Heart left ventricle (tissue), 16 donors: ENCODE results near the gene GPR33. TPM values are rescaled to one million over a fixed set of nuclear protein-coding genes. Genes with fewer than 3 reads are reported as not detected.
A peak's percentile ranks its signal among the peaks of the same experiment; 100 is the strongest.

Experiments
- ATAC-seq, 4 donors: fragments of 200-7000 bp; cut with Tn5 transposase; one replicate each; pipeline ENCODE4 v1.9.1; 2020 to 2022; ENCODE audit warnings: moderate library complexity in 4 of 4, mild to moderate bottlenecking in 3 of 4, moderate number of reproducible peaks in 1 of 4
- DNase-seq, 5 donors: peaks; one replicate each; pipeline ENCODE4 v3.0.0-alpha.2; 2020
- H3K27ac ChIP-seq, 12 donors: fragments of 200-600 bp; sonication (generic) in 4 of 12; one replicate each; pipeline versions ENCODE4 v1.5.0 to v1.8.0; 2016 to 2022; ENCODE audit warnings: mild to moderate bottlenecking in 2 of 12
- H3K27me3 ChIP-seq, 9 donors: fragments of 200-600 bp; sonication (generic) in 2 of 9; one replicate each; pipeline versions ENCODE4 v1.5.1 to v1.8.0; 2016 to 2022; ENCODE audit warnings: mild to moderate bottlenecking in 3 of 9
- H3K36me3 ChIP-seq, 9 donors: fragments of 200-600 bp; sonication (generic) in 2 of 9; one replicate each; pipeline versions ENCODE4 v1.5.0 to v1.8.0; 2018 to 2022; ENCODE audit warnings: mild to moderate bottlenecking in 2 of 9
- H3K4me1 ChIP-seq, 12 donors: fragments of 200-600 bp; sonication (generic) in 4 of 12; one replicate each; pipeline versions ENCODE4 v1.5.0 to v1.8.0; 2016 to 2022; ENCODE audit warnings: mild to moderate bottlenecking in 3 of 12
- H3K4me3 ChIP-seq, 12 donors: fragments of 200-600 bp; sonication (generic) in 4 of 12; one replicate each; pipeline versions ENCODE4 v1.5.0 to v1.8.0; 2017 to 2022; ENCODE audit warnings: mild to moderate bottlenecking in 9 of 12, moderate library complexity in 4 of 12
- H3K9me3 ChIP-seq, 12 donors: fragments of 200-600 bp; sonication (generic) in 4 of 12; one replicate each; pipeline versions ENCODE4 v1.5.0 to v1.8.0; 2016 to 2022; ENCODE audit warnings: mild to moderate bottlenecking in 1 of 12
- CTCF ChIP-seq, 12 donors: fragments of 200-600 bp; sonication (generic) in 4 of 12; IDR thresholded peaks; one replicate each; pipeline versions ENCODE4 v1.5.0 to v1.8.0; 2018 to 2022; ENCODE audit warnings: antibody characterized with exemption in 12 of 12, mild to moderate bottlenecking in 5 of 12
- POLR2A ChIP-seq, 2 donors: fragments of 450-650 bp; IDR thresholded peaks; one replicate each; pipeline ENCODE4 v1.6.1; 2017; ENCODE audit warnings: antibody characterized with exemption in 2 of 2, mild to moderate bottlenecking in 2 of 2, moderate library complexity in 2 of 2
- WGBS, 4 donors: extraction: QIAGEN DNeasy Blood & Tissue Kit in 2 of 4; methylation state at CpG; one replicate each; pipeline versions ENCODE4 v1.1.5 to v1.1.7; 2013 to 2018; 5-methylcytosine and 5-hydroxymethylcytosine counted together
- intact Hi-C, 10 donors: fragments of 100-400 bp; cut with DNase I; formaldehyde crosslinking; loops; one replicate each; pipeline versions ENCODE4 v1.11.1 to v1.14.2; 2022
- long read RNA-seq, 3 donors: library from polyadenylated mRNA; unstranded; transcript quantifications; one replicate each; pipeline ENCODE4 v2.0.0, GENCODE V29; 2020 to 2021
- polyA plus RNA-seq, 2 donors: library from polyadenylated mRNA; stranded (reverse); fragments of 200-250 nt; gene quantifications; one replicate each; pipeline ENCODE4 v1.2.3, GENCODE V29; 2013
- total RNA-seq, 9 donors: library from RNA; depleted of rRNA in 2 of 9; stranded (reverse); fragments of >200 nt in 2 of 9; fragmentation: NEBNext Ultra II Directional in 3 of 9; extraction: Animal tissue kit (Norgen Biotek cat#: 25700) in 3 of 9; gene quantifications; one replicate each; pipeline versions ENCODE4 v1.1.0 to v1.2.4, GENCODE V29; 2016 to 2023
- donor health status: ischemic (EF 13 %, LVEDD 7.1; RV severe dilation, severe dysfunction).
- donor health status: healthy with polysubstance abuse.
- donor health status: DM: no; HTN: yes; CAD: no.
- donor health status: DM: no; HTN: no; CAD: no.
- donor health status: ischemic (EF 25% LVEDD 6.9; RV normal size, moderate dysfunction).
- donor health status: ischemic (EF 25% LVEDD 5.7; RV mildly dilated, moderate dysfunction).
- donor health status: healthy.
- donor health status: DM: yes; HTN: yes; CAD: no.
- donor health status: ischemic (EF 35%, LVEDD 5.7; RV mildly dilated, moderate dysfunction).
- donor health status: nonischemic (EF 11% LVEDD 7.7; RV severe dilation, severe dysfunction).
- donor health status: DM: yes; HTN: yes; CAD: no.
- donor health status: PGD.
- donor health status: ischemic (EF 29% LVEDD 5.4; RV normal size, mild dysfunction).
- donor health status: nonischemic (EF 23%, LVEDD 6.1; RV moderate dilation, normal function).

The GPR33 gene, protein sequence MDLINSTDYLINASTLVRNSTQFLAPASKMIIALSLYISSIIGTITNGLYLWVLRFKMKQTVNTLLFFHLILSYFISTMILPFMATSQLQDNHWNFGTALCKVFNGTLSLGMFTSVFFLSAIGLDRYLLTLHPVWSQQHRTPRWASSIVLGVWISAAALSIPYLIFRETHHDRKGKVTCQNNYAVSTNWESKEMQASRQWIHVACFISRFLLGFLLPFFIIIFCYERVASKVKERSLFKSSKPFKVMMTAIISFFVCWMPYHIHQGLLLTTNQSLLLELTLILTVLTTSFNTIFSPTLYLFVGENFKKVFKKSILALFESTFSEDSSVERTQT
- total RNA-seq, result not detected
- polyA plus RNA-seq, result not detected
- long read RNA-seq, donor 1, result 0 reads
- long read RNA-seq, donor 2, result 0 reads
- long read RNA-seq, donor 3, result 0 reads

DNA sequence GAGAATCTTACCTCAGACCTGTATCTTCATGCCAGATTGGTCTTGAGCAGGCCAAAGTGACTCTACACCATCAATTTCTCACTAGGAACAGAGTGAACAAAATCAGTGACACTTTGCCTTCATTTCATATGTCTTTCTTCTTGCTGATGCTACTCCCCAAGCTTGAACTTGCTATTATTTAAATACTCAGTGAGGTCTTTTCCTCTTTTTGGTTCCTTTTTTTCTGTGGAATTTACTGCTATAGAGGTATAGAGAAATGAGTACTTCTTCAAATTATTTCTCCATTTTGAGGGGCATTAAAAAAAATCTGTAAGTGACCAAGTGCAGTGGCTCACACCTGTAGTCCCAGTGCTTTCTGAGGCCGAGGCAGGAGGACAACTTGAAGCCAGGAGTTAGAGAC is at the start of gene GPR33:
GPR33 (minus strand) TSS at position 154 of the 400 bp plus-strand sequence. CDS start 4,074 bp downstream, outside the sequence.
- 82 to 98% (median 91%) methylated on average over 1 of the region's 1 CpG for WGBS, 4 donors
- H3K4me3 ChIP-seq, result no peak within 1 kb of the TSS
- peaks cover 0 to 17% (median 0%) of the 10 kb centered on the region in 12 donors for H3K4me1 ChIP-seq
- intact Hi-C loops, result no loop called here
- H3K36me3 ChIP-seq, result no peaks in the 10 kb centered on the region
- no peaks in the 10 kb centered on the region for H3K27me3 ChIP-seq
- H3K9me3 ChIP-seq, result no peaks in the 10 kb centered on the region
- ATAC-seq, result no peak
- peak within 1 kb of the TSS in 1 of 12 donors; percentile 59 for H3K27ac ChIP-seq
- TF ChIP-seq CTCF (IDR thresholded peaks at IDR 0.05) (no peak), POLR2A (IDR thresholded peaks at IDR 0.05) (no peak)
- DNase-seq, result no peak

DNA sequence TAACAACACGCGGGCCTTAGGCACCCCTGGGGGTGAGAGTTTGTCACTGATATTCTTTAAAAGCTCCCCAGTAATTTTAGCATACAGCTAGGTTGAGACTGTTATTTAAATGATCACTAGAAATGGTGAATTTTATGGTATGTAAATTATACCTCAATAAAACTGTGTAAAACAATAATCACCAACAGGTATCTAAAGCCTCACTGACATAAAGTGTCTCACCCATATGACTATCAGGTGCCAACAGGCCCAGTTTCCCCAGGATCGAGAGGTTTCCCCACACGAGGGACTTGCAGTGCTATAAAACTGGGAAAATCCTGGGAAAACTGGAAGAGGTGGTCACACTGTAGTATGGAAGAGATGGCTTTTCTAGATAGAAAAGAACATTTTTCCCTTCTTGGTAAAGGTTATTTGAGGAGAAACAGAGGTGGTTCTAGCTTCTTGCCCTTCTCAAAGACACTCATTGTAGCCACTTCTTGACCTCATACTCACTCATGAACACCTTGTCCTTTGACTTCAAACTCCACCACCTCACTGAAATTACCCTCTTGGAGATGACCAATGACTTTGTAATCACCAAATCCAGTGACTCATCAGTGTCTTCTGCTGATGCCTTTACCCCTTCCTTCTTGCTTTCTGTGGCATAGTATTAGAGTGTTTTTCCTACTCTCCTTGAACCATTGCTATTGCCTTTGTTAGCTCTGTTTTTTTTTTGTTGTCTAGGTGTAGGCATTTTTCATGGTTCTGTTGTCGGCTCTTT is 48.5 kb upstream of the GPR33 start:
- intact Hi-C loops, result no loop called here
- TF ChIP-seq POLR2A (IDR thresholded peaks at IDR 0.05) (no peak), CTCF (IDR thresholded peaks at IDR 0.05) (no peak)
- no peak for ATAC-seq
- Histone ChIP-seq H3K4me1 (no peaks in the 10 kb centered on the region), H3K27me3 (no peaks in the 10 kb centered on the region), H3K36me3 (no peaks in the 10 kb centered on the region), H3K27ac (no peak overlapping the region), H3K9me3 (no peaks in the 10 kb centered on the region), H3K4me3 (no peak overlapping the region)
- DNase-seq, result no peak
- WGBS, 4 donors, result 83 to 84% (median 83%) methylated on average over 5 of the region's 5 CpGs

GRCh38 chr14:31530136-31530535 is 42.3 kb upstream of the GPR33 start:
- Histone ChIP-seq H3K36me3 (no peaks in the 10 kb centered on the region), H3K4me1 (no peaks in the 10 kb centered on the region), H3K9me3 (no peaks in the 10 kb centered on the region), H3K27me3 (no peaks in the 10 kb centered on the region), H3K27ac (no peak overlapping the region), H3K4me3 (no peak overlapping the region)
- ATAC-seq, result no peak
- no peak for DNase-seq
- intact Hi-C loops, result no loop called here
- WGBS, 4 donors, result 53 to 64% (median 58%) methylated on average over 7 of the region's 7 CpGs
- TF ChIP-seq CTCF (IDR thresholded peaks at IDR 0.05) (no peak), POLR2A (IDR thresholded peaks at IDR 0.05) (no peak)

DNA sequence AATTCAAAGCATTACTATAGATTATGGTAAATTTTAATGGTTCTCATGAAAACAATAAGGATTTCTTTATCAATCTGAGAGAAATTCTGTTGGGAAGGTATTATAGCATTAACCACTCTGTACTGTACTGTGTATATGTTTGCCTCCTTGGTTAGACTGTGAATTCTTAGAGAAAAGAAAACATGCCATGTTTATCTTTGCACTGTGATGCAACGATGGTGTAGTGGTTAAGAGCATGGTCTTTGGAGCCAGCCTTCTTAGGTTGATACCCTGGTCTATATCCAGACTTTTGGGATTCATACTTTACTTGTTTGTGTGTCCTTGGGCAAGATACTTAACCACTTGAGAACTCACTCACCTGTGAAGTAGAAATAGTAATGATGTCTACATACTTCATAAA is 41.2 kb upstream of the GPR33 start:
- Histone ChIP-seq H3K27me3 (no peaks in the 10 kb centered on the region), H3K4me1 (no peaks in the 10 kb centered on the region), H3K4me3 (no peak overlapping the region), H3K9me3 (no peaks in the 10 kb centered on the region), H3K36me3 (no peaks in the 10 kb centered on the region), H3K27ac (no peak overlapping the region)
- no peak for TF ChIP-seq POLR2A (IDR thresholded peaks at IDR 0.05)
- TF ChIP-seq CTCF (IDR thresholded peaks at IDR 0.05), result no peak
- ATAC-seq, result no peak
- 36 to 73% (median 63%) methylated on average over 1 of the region's 1 CpG for WGBS, 4 donors
- intact Hi-C loops, result no loop called here
- no peak for DNase-seq
